HG02840 (cell line): ENCODE measurements around the gene RPS6KA4.
"Not testable (repeated sequence)": the region's sequence is repeated elsewhere in the genome, so short reads cannot be mapped to it uniquely, and the experiment has no call there.

Experiments used
- ATAC-seq: cut with Tn5 transposase; IDR thresholded peaks from one replicate; pipeline ENCODE4 v1.9.1; 2021; ENCODE audit warnings: mild to moderate bottlenecking, moderate library complexity, moderate number of reproducible peaks; ENCODE audit not compliant: unreplicated experiment, low FRiP score

The RPS6KA4 gene

DNA sequence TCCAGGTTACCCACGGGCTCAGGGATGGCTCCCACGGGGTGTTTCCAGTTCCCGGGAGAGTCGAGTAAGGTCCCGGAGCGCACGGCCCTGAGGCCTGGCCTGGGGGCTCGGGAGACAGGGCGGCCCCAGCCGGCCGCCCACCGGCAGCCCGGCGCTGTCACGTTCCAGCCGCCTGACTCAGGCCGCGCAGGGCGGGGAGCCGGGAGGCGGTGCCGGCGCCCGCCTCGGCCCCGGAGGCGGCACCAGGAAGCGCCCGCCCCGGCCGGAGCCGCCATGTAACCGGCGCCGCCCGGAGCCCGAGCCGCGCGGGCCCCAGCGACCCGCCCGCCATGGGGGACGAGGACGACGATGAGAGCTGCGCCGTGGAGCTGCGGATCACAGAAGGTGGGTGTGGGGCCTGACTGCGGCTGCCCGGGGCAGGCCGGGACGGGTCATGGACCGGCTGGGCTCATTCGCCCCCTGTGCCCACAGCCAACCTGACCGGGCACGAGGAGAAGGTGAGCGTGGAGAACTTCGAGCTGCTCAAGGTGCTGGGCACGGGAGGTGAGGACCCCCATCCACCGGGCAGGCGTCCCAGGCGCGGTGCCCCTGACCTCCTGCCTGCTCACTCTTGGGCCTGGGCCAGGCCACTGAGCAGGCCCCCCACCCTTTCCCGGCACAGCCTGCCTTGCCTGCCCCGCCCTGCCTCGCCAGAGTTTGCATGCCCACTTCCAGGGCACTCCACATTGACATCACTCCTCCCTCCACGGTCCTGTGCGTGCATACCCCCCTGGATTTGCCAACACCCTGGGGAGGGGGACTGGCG lies at the start of gene RPS6KA4:
Gene RPS6KA4, plus strand, starts transcription at position 256 of the 805 bp plus-strand sequence. Its CDS starts 74 bp downstream, at position 330.
- ATAC-seq: no peak

DNA sequence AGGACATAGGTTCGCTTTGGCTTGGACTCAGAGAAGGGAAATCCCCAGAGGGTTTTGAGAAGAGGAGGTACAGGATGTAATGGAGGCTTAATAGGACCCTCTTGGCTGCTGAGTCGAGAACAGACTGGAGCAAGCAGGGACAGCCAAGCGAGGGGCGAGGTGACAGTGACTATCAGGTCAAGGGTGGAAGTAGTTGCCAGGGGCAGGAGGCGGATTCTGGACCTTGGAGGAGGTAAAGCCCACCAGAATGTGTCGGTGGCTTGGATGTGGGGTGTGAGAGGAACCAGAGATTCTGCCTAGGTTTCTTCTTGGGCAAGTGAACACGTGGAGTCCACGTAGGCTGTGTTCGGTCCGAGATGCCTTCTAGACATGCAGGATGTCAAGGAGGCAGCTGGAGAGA lies 46.0 kb upstream of the RPS6KA4 start:
- ATAC-seq: no peak

DNA sequence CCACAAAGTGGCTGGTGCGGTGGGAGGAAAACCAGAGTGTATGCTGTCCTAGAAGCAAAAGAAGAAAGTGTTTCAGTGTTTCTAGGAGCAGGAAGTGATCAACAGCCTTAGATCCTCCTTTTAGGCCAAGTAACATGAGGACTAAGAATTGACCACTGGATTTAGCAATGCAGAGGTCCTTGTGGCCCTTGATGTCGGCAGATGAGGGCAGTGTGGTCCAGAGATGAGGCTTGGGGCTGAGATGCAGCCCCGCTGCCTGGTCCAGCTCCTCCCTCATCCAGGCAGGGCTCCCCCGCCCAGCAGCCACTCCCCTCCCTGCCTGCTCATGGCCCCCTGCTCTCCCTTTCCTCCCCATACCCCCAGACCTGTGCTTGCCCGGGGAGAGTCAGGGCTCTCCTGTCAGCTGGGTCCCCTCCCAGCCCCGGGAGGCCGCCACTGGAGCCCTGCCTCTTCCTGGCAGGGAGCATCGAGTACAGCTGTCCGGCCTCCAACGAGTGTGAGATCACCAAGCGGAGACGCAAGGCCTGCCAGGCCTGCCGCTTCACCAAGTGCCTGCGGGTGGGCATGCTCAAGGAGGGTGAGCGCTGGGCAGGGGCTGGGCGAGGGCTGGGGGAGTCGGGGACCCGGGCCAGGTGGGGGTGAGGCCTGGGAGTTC lies 45.3 kb upstream of the RPS6KA4 start:
- ATAC-seq: no peak

DNA sequence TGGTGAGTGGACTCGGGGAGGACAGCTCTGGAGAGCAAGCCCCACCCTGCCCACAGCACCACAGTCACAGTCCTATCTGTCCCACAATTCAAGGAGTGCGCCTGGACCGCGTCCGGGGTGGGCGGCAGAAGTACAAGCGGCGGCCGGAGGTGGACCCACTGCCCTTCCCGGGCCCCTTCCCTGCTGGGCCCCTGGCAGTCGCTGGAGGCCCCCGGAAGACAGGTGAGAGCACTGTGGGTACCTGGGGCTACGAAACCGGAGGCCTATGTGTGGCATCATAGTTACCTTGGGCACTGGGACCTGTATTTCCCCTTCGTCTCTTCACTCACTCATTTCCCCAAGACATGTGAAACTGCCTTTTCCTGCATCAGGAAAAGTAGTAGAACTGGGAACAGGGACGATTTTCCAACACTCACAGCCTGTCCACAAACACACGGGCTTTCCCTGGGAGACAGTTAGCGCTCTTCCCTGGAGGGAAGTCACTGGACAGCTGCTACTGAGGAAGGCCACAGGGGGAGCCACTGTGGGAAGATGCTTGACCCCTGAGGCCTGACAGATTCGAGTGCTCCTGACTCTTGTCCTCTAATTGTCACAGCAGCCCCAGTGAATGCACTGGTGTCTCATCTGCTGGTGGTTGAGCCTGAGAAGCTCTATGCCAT lies 44.7 kb upstream of the RPS6KA4 start:
- ATAC-seq: no peak

DNA sequence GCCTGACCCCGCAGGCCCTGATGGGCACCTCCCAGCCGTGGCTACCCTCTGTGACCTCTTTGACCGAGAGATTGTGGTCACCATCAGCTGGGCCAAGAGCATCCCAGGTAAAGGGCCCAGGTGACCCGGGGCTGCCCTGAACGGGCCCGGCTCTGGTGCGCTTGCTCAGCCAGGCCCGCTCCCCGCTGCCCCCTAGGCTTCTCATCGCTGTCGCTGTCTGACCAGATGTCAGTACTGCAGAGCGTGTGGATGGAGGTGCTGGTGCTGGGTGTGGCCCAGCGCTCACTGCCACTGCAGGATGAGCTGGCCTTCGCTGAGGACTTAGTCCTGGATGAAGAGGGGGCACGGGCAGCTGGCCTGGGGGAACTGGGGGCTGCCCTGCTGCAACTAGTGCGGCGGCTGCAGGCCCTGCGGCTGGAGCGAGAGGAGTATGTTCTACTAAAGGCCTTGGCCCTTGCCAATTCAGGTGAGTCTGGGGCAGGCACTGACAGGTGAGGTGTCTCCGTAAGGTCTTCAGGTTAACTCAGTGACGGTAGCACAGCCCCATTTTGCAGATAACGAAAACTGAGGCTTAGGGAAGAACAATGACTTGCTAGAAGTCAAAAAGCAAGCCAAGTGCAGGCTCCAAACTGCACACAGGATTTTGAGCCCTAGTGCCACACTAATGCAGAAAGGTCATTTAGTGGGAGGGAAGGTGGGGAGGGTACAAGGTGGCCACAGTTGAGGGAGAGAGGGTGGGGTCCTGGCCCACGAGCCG lies 44.0 kb upstream of the RPS6KA4 start:
- no peak for ATAC-seq

DNA sequence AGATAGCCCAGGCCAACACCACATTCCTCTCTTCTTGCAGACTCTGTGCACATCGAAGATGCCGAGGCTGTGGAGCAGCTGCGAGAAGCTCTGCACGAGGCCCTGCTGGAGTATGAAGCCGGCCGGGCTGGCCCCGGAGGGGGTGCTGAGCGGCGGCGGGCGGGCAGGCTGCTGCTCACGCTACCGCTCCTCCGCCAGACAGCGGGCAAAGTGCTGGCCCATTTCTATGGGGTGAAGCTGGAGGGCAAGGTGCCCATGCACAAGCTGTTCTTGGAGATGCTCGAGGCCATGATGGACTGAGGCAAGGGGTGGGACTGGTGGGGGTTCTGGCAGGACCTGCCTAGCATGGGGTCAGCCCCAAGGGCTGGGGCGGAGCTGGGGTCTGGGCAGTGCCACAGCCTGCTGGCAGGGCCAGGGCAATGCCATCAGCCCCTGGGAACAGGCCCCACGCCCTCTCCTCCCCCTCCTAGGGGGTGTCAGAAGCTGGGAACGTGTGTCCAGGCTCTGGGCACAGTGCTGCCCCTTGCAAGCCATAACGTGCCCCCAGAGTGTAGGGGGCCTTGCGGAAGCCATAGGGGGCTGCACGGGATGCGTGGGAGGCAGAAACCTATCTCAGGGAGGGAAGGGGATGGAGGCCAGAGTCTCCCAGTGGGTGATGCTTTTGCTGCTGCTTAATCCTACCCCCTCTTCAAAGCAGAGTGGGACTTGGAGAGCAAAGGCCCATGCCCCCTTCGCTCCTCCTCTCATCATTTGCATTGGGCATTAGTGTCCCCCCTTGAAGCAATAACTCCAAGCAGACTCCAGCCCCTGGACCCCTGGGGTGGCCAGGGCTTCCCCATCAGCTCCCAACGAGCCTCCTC lies 43.1 kb upstream of the RPS6KA4 start:
- ATAC-seq: not testable (repeated sequence)

DNA sequence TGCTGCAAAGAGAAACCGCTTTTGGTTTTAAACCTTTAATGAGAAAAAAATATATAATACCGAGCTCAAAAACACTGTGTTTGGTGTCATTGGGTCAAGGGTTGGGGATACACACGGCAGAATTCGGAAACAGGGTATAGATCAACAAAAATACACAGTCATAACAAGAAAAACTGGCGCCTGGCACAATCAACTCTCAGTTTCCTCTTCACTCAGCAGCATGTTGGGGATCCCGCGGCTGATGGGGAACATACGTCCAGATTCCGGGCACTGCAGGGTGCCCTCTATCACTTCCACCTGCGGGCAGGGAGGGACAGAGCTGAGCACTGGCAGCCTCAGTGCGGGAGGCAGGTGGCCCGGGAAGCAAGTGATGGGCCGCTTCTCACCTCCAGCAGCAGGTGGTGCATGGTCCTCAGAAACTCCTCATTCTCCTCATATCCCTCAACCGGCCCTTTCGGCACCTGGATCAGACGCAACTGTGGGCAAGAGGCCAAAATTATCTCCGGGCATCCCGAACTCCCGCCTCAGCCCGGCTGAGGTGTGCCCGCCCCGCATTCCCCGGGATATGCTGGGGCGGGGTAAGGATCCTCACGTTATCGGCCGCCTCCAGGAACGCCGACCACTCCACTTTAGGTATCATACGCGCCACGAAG lies 42.2 kb upstream of the RPS6KA4 start:
- ATAC-seq: no peak

DNA sequence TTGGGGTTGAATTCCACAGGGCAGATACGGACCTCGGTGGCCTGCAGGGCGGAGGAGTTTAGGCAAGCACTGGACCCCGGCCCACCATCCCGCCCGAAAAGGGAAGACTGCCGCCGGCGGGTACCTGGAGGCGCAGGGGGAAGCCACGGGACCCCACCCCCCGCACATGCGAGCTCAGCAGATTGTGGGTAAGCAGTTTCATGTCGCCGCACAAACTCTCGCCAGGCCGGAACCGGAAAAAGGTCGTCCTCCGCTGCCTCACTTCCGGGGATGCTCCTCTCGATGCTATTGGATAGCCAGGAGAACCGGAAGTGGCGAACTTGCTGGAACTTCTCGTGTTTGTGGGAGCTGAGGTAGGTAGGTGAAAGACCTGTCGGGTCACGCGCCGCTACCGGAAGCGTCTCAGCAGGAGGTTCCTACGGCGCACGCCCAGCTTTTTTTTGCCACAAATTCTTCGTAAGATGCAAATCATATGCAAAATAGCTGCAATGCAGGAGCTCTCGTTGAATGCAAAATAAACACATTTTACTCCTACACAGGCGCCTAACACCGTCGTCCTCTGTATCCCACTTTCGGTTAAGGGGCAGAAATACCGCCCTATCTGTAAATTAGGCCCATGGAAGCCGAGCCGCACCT lies 41.5 kb upstream of the RPS6KA4 start, which contains the start of gene TRMT112:
Gene TRMT112, minus strand, starts transcription at position 235 of the 636 bp plus-strand sequence. Its CDS starts 33 bp downstream, at position 202.
- peak; percentile 78 for ATAC-seq

DNA sequence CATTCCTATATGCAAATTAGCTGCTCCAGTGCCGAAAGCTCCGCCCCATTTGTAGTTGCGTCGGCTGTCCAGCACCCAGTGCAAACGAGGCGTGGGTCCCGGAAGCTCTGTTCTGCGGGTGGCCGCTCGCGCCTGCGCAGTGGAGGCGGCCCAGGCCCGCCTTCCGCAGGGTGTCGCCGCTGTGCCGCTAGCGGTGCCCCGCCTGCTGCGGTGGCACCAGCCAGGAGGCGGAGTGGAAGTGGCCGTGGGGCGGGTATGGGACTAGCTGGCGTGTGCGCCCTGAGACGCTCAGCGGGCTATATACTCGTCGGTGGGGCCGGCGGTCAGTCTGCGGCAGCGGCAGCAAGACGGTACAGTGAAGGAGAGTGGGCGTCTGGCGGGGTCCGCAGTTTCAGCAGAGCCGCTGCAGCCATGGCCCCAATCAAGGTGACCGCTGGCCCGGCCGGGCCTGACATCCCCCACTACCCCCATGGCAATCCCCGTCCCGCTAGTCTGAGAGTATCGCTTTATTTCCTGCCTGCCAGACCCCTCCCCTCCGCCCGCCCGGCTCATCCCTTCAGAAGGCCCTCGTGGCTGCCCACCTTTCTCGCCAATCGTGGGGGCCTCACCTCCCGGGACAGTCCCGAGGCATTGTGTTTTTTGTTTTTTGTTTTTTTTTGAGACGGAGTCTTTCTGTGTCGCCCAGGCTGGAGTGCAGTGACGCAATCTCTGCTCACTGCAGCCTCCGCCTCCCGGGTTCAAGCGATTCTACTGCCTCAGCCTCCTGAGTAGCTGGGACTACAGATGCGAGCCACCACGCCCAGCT lies 40.8 kb upstream of the RPS6KA4 start, which contains the start of gene PRDX5:
Gene PRDX5, plus strand, starts transcription at position 161 of the 805 bp plus-strand sequence. Its CDS starts 95 bp downstream, at position 256.
- peak; percentile 69 for ATAC-seq

DNA sequence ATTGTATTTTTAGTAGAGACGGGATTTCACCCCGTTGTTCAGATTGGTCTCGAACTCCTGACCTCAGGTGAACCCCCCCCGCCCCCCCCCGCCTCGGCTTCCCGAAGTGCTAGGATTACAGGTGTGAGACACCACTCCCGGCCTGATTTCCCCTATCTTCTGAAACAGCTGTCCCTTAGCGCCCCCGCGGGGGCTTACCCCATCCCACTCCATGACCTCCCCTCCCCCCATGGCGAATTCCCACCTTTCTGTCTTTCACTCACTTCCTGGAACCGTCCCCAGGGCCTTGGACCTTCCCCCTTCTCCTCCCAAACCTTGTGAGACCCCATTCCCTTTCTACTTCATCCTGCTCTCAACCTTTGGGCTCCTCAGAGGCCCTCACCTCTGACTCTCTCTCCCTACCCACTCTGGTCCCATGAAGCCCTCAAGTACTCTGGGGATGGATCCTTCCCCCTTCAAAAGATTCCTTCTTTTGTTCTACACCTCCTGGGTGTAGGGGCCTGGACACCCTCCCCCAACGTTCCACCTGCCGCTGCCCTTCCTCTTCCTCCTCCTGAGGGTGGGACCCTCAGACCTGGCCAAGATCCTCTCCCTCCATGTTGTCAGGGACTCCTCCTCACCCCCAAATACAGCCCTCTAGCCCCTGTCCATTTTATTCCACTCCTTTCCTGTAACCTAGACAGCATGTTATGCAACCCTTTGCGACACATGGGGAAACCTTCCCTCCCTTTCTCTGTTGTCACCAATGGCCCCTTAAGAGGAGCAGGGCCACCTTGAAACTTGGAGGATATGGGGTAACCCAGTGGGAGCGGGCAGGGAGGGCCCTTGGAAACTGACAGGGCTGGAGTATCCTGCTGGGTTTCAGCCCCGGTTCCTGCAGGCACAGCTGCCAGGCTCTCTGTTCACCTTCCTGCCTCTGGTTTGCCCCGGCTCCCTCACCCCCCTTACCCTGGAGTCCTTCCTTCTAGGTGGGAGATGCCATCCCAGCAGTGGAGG lies 39.9 kb upstream of the RPS6KA4 start:
- no peak for ATAC-seq

DNA sequence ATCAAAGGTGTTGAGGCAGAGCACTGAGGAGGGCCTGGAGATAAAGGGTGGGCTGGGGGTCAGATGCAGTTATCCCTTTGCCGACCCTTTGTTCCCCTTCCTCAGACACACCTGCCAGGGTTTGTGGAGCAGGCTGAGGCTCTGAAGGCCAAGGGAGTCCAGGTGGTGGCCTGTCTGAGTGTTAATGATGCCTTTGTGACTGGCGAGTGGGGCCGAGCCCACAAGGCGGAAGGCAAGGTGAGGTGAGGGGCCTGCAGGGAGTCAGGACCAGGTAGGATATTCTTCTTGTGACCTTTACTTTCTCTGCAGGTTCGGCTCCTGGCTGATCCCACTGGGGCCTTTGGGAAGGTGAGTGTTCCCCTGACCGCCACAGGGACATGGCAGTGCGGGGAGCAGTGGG lies 38.4 kb upstream of the RPS6KA4 start:
- ATAC-seq: no peak

DNA sequence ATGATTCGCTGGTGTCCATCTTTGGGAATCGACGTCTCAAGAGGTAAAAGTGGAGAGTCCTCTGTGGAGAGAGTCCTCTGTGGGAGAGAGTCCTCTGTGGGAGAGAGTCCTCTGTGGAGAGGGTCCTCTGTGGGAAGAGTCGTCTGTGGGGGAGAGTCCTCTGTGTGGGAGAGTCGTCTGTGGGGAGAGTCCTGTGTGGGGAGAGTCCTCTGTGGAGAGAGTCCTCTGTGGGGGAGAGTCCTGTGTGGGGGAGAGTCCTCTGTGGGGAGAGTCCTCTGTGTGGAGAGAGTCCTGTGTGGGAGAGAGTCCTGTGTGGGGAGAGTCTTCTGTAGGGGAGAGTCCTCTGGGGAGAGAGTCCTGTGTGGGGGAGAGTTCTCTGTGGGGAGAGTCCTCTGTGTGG lies 37.9 kb upstream of the RPS6KA4 start:
- no peak for ATAC-seq

DNA sequence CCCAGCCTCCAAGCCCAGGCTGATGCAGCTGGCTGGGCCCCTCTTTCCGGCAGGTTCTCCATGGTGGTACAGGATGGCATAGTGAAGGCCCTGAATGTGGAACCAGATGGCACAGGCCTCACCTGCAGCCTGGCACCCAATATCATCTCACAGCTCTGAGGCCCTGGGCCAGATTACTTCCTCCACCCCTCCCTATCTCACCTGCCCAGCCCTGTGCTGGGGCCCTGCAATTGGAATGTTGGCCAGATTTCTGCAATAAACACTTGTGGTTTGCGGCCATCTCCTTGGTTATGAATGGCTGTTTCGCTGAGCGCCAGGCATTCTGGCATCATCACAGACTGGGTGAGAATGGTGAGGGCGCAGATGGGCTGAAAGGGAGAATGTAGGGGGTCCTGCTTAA lies 37.4 kb upstream of the RPS6KA4 start:
- ATAC-seq: no peak

DNA sequence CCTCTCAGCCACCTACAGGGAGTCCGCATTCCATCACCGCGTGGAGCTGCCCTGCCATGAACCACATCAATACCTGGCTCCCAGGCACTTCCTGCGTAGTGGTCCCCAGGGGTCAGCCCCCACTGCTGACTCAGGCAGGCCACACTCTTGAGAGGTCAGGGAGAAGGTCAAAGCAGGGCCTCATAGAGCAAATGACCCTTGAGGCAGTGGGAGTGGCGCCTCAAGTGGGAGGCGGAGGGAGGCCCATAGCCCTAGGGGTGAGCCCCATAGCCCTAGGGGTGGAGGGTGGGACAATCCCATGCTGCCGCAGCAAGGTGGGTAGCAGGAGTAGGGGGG lies 36.1 kb upstream of the RPS6KA4 start:
- ATAC-seq: no peak

DNA sequence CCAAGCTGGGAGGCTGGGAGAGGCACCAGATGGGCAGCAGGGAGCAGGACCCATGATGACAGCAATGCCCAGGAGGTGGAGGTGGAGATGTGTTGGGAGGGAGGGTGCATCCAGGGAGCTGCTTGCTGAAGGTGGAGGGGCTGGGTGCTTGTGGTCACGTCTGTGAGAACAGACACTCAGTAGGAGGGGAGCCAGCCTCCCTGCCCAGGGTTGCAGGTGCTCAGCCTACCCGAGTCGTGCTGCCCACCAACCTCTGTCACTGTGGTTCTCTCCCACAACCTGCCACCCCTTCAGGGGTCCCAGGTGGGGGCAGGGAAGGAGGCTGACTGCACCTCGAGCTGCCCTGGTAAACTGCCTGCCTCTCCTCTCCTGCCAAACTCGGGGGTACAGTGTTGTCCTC lies 35.6 kb upstream of the RPS6KA4 start:
- no peak for ATAC-seq

DNA sequence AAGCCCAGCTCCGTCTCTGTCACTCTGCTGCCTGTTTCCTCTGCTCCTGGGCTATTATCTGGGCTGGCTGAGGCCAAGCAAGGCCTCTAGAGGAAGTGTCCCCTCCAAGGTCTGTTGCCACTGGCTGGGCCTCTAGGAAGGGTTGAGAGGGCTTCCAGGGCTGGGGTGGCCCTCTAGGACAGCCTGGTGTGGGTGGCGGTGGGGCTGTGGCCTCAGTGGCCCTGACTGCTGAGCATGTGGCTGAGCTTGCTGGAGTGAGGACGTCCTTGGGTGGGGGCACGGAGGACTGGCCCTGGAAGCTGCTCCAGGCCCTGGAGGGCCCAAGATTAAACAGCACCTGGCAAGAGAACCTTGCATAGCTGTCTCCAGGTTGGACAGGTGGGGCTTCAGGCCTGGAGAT lies 35.0 kb upstream of the RPS6KA4 start:
- ATAC-seq: not testable (repeated sequence)
